Hematopoietic multipotent progenitor cell (in vitro differentiated cells): Measurements from ENCODE around the gene SEPTIN12. TPM values are rescaled to one million over a fixed set of nuclear protein-coding genes. Genes with fewer than 3 reads are reported as not detected.

ENCODE experiments used
- DNase-seq, 3 donors: peaks; one replicate each; pipeline ENCODE4 v3.0.0-alpha.2; 2011 to 2015; ENCODE audit warnings: low read depth in 2 of 3, low spot score in 2 of 3
- total RNA-seq: library from RNA; depleted of rRNA; stranded (reverse); fragments of >200 nt; gene quantifications from one replicate; pipeline ENCODE4 v1.2.3, GENCODE V29; 2012

The SEPTIN12 gene
- not detected for total RNA-seq

- no peak for DNase-seq
These were observed at the start of gene SEPTIN12 for GRCh38 chr16:4787627-4788482. SEPTIN12 (minus strand) TSS chr16:4788345; CDS start chr16:4787645, 700 bp downstream.

- no peak for DNase-seq
These were observed 48.6 kb upstream of the SEPTIN12 start for GRCh38 chr16:4836727-4837126.

- no peak for DNase-seq
These were observed 45.4 kb upstream of the SEPTIN12 start for GRCh38 chr16:4833584-4833983.

- no peak for DNase-seq
These were observed 44.7 kb upstream of the SEPTIN12 start for GRCh38 chr16:4832698-4833343.

- no peak for DNase-seq
These were observed 43.5 kb upstream of the SEPTIN12 start for GRCh38 chr16:4831616-4832015.

- DNase-seq, result no peak
These were observed 42.3 kb upstream of the SEPTIN12 start for GRCh38 chr16:4830408-4830807.

GRCh38 chr16:4828567-4829321 lies 40.6 kb upstream of the SEPTIN12 start:
- no peak for DNase-seq

- DNase-seq, result no peak
These were observed 38.8 kb upstream of the SEPTIN12 start for GRCh38 chr16:4826980-4827379.

GRCh38 chr16:4826526-4826925 lies 38.4 kb upstream of the SEPTIN12 start:
- DNase-seq, result no peak

GRCh38 chr16:4825196-4825595 lies 37.1 kb upstream of the SEPTIN12 start:
- no peak for DNase-seq

- DNase-seq, result no peak
These were observed 32.5 kb upstream of the SEPTIN12 start for GRCh38 chr16:4820652-4821051.

GRCh38 chr16:4814542-4815173 lies 26.5 kb upstream of the SEPTIN12 start:
- no peak for DNase-seq

GRCh38 chr16:4814046-4814445 lies 25.9 kb upstream of the SEPTIN12 start:
- no peak for DNase-seq

GRCh38 chr16:4813251-4814003 lies 25.3 kb upstream of the SEPTIN12 start:
- DNase-seq, result no peak

- no peak for DNase-seq
These were observed 23.6 kb upstream of the SEPTIN12 start for GRCh38 chr16:4811773-4812172.

GRCh38 chr16:4811242-4811641 lies 23.1 kb upstream of the SEPTIN12 start:
- no peak for DNase-seq

GRCh38 chr16:4806280-4806679 lies 18.1 kb upstream of the SEPTIN12 start:
- no peak for DNase-seq

- DNase-seq, result no peak
These were observed 17.1 kb upstream of the SEPTIN12 start for GRCh38 chr16:4805231-4805630.

- DNase-seq, result no peak
These were observed 16.0 kb upstream of the SEPTIN12 start for GRCh38 chr16:4803898-4804762.
